ENCODE measurements around the gene HOXC10. TPM values are rescaled to one million over a fixed set of nuclear protein-coding genes. Genes with fewer than 3 reads are reported as not detected.

Gene HOXC10
- polyA plus RNA-seq, 1 donor (not counting 4 experiments of a cell fraction or from before 2014, with no cell fraction given), result 14.1 TPM

- no peak for TF ChIP-seq EZH2 (IDR thresholded peaks at IDR 0.05; ENCODE audit: low read length)
- Histone ChIP-seq H3K36me3 (ENCODE audit: control insufficient read depth in 2 of 2, extremely low read depth in 1 of 2, insufficient read depth in 2 of 2, low read length in 2 of 2) (peaks cover 0 to 2% of the 10 kb centered on the region in 2 experiments), H2AFZ (ENCODE audit: control insufficient read depth, low read length) (no peak overlapping the region), H3K9ac (ENCODE audit: control insufficient read depth, extremely low read depth, insufficient read depth, low read length) (no peak overlapping the region), H3K9me1 (ENCODE audit: control insufficient read depth, extremely low read depth, insufficient read depth, low read length) (no peaks in the 10 kb centered on the region), H3K27ac (ENCODE audit: control insufficient read depth, insufficient read depth, low read length) (no peak overlapping the region), H3K27me3 (ENCODE audit: control insufficient read depth, extremely low read depth, insufficient read depth, low read length) (peaks cover 47% of the 10 kb centered on the region), H3K9me3 (ENCODE audit: control insufficient read depth, low read depth, low read length) (no peaks in the 10 kb centered on the region), H4K20me1 (ENCODE audit: control insufficient read depth, extremely low read depth, insufficient read depth, low read length) (no peaks in the 10 kb centered on the region), H3K4me2 (ENCODE audit: control insufficient read depth, extremely low read depth, insufficient read depth, low read depth, low read length) (no peak overlapping the region), H3K79me2 (ENCODE audit: control insufficient read depth, insufficient read depth, low read length) (no peaks in the 10 kb centered on the region), H3K4me1 (ENCODE audit: control insufficient read depth, extremely low read depth, insufficient read depth, low read length) (peaks cover 14% of the 10 kb centered on the region), H3K4me3 (ENCODE audit: control insufficient read depth in 2 of 3, extremely low read depth in 1 of 3, insufficient read depth in 2 of 3, low read depth in 1 of 3, low read length in 3 of 3) (no peak overlapping the region)
- dilution Hi-C loops (cut with MboI; ENCODE audit: extremely low pct_ligation_motif_present, low sequenced_read_pairs), result no loop called here
- no peak for FAIRE-seq
- DNase-seq (ENCODE audit: low read depth, low spot score), result no peak
These were observed 24.5 kb upstream of the HOXC10 start for GRCh38 chr12:53960187-53961024.

- no peak for FAIRE-seq
- peaks cover 39% of the 10 kb centered on the region for H3K27me3 ChIP-seq (ENCODE audit: control insufficient read depth, extremely low read depth, insufficient read depth, low read length)
These were observed 23.8 kb upstream of the HOXC10 start for GRCh38 chr12:53961025-53961761.

More at GRCh38 chr12:53961025-53961761, 23.8 kb upstream of the HOXC10 start:
- no peaks in the 10 kb centered on the region for H3K9me1 ChIP-seq (ENCODE audit: control insufficient read depth, extremely low read depth, insufficient read depth, low read length)
- H3K4me3 ChIP-seq (ENCODE audit: control insufficient read depth in 2 of 3, extremely low read depth in 1 of 3, insufficient read depth in 2 of 3, low read depth in 1 of 3, low read length in 3 of 3), result no peak overlapping the region
- dilution Hi-C loops (cut with MboI; ENCODE audit: extremely low pct_ligation_motif_present, low sequenced_read_pairs), result no loop called here
- TF ChIP-seq, protein P1, sequence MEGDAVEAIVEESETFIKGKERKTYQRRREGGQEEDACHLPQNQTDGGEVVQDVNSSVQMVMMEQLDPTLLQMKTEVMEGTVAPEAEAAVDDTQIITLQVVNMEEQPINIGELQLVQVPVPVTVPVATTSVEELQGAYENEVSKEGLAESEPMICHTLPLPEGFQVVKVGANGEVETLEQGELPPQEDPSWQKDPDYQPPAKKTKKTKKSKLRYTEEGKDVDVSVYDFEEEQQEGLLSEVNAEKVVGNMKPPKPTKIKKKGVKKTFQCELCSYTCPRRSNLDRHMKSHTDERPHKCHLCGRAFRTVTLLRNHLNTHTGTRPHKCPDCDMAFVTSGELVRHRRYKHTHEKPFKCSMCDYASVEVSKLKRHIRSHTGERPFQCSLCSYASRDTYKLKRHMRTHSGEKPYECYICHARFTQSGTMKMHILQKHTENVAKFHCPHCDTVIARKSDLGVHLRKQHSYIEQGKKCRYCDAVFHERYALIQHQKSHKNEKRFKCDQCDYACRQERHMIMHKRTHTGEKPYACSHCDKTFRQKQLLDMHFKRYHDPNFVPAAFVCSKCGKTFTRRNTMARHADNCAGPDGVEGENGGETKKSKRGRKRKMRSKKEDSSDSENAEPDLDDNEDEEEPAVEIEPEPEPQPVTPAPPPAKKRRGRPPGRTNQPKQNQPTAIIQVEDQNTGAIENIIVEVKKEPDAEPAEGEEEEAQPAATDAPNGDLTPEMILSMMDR (optimal IDR thresholded peaks at IDR 0.05 in 1 of 3, IDR thresholded peaks at IDR 0.05 in 1 of 3, conservative IDR thresholded peaks at IDR 0.05 in 1 of 3; ENCODE audit: extremely low read depth in 1 of 3, insufficient read depth in 2 of 3, low read length in 3 of 3), result no peak
- no peak for TF ChIP-seq EZH2 (IDR thresholded peaks at IDR 0.05; ENCODE audit: low read length)
- no peak overlapping the region for H3K9ac ChIP-seq (ENCODE audit: control insufficient read depth, extremely low read depth, insufficient read depth, low read length)
- no peak for DNase-seq (ENCODE audit: low read depth, low spot score)
- H2AFZ ChIP-seq (ENCODE audit: control insufficient read depth, low read length), result no peak overlapping the region
- no peaks in the 10 kb centered on the region for H4K20me1 ChIP-seq (ENCODE audit: control insufficient read depth, extremely low read depth, insufficient read depth, low read length)
- no peak overlapping the region for H3K27ac ChIP-seq (ENCODE audit: control insufficient read depth, insufficient read depth, low read length)
- no peak overlapping the region for H3K4me2 ChIP-seq (ENCODE audit: control insufficient read depth, extremely low read depth, insufficient read depth, low read depth, low read length)
- peaks cover 0 to 2% of the 10 kb centered on the region in 2 experiments for H3K36me3 ChIP-seq (ENCODE audit: control insufficient read depth in 2 of 2, extremely low read depth in 1 of 2, insufficient read depth in 2 of 2, low read length in 2 of 2)
- no peaks in the 10 kb centered on the region for H3K79me2 ChIP-seq (ENCODE audit: control insufficient read depth, insufficient read depth, low read length)
- no peaks in the 10 kb centered on the region for H3K9me3 ChIP-seq (ENCODE audit: control insufficient read depth, low read depth, low read length)
- peaks cover 6% of the 10 kb centered on the region for H3K4me1 ChIP-seq (ENCODE audit: control insufficient read depth, extremely low read depth, insufficient read depth, low read length)

Measured in keratinocyte (primary cell).